ENCODE measurements around the gene RALB. TPM values are rescaled to one million over a fixed set of nuclear protein-coding genes. Genes with fewer than 3 reads are reported as not detected.

Gene RALB, protein sequence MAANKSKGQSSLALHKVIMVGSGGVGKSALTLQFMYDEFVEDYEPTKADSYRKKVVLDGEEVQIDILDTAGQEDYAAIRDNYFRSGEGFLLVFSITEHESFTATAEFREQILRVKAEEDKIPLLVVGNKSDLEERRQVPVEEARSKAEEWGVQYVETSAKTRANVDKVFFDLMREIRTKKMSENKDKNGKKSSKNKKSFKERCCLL
- total RNA-seq: 33.9 and 39.3 TPM in 2 replicates

DNA sequence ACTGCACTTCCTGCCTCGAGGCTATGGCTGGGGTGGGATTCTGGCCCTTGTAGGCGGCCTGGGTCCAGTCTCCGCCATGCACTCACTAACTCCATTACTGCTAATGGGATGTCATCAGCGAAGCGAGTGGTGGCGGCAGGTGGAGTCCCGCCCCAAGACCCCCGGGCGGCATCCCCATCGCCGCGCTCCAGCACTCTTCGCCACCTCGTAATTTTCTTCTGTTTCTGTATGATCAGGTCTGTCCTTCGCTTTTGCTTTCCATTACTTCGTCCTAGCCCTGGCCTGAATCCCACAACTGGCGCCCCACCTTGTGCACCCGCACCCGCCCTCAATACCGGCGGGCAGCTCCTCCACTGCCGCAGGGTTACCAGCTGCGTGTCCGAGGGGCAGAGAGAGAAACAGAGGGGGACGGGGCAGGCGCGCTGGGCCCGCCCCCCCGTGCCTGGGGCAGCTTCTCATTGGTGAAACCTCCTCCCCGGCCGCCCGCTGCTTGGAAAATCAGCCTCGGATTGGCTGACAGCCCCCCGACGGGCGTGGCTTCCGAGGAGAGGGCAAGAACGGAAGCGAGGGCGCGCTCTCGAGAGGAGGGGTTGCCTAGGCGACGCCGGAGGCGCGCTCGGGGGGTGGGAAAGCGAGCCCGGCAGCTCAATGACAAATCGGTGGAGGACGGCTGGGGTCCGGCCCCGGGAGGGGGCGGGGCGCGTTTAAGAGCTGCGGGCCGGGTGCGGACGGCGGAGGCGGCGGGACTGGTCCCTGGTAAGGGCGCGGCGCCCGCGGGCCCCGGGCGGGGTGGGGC lies at the start of gene RALB:
Gene RALB (plus strand): TSS at position 628 of the 796 bp plus-strand sequence. CDS start 25,813 bp downstream, outside the sequence.

DNA sequence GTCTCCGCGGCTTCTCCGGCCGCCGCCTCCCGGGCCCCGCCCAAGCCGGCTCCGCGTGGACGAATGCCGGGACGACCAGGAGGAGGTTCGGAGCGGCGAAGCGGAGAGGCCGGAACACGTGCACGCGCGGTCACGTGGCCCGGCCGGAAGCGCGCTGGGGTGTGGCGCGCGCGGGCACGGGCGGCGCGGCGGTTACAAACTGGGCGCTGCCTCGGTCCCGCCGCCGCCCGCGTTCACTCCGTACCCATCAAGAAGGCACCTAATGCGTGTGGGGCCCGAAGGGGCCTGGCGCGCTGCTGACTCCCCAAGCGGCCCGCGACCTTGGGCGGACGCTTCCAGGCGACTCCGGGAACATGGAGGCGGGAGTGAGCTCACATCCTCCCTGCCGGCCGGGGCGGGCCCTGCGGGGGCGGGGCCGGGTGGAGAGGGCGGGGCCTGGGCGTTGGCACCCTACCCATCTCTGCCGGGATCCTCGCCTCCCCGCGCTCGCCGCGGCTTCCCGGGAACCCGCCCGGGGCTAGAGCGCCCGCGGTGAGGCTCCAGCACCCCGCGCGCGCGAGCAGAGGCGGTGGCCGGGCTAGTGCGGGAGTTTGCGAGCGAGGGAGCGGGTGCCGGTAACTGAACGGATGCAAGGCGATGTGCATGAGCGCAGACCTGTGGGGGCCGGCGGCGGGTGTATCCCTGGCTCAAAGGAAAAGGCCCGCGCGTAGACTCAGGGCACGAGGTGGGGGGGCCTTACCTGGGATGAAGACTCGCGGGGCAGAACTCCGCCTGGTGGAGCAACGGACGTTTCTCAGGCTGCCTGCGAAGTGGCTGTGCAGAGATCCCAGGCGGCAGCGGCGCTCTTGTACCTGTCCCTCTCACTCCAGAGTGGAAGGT lies 29.4 kb upstream of the RALB start, which contains the start of gene TMEM185B:
Gene TMEM185B (minus strand): TSS at position 367 of the 879 bp plus-strand sequence. CDS start 424 bp downstream, outside the sequence.

Other genes starting within 250 kb of the RALB start
- 5.5 and 6.9 TPM in 2 replicates for gene EPB41L5, start 239.8 kb upstream of the RALB start, total RNA-seq
- 25.1 and 29.4 TPM in 2 replicates for gene TMEM185B, start 29.5 kb upstream of the RALB start, total RNA-seq
- not detected in 2 replicates for gene INHBB, start 93.3 kb downstream of the RALB start, total RNA-seq